Pulmonary artery endothelial cell (primary cell): Measurements from ENCODE around the gene GRAMD1B. TPM values are rescaled to one million over a fixed set of nuclear protein-coding genes. Genes with fewer than 3 reads are reported as not detected.
"Not testable (repeated sequence)": the region's sequence is repeated elsewhere in the genome, so short reads cannot be mapped to it uniquely, and the experiment has no call there.

Experiments
- DNase-seq: peaks from one replicate; pipeline ENCODE4 v3.0.0-alpha.2; 2011; ENCODE audit warnings: low read depth, low spot score
- total RNA-seq: library from RNA; depleted of rRNA; stranded (reverse); fragments of >200 nt; gene quantifications from 2 replicates; pipeline ENCODE4 v1.2.3, GENCODE V29; 2014

The GRAMD1B gene
- total RNA-seq, 1 donor from 2014 or later: 2.8 TPM

GRCh38 chr11:123630126-123630608 is 200.1 kb downstream of the GRAMD1B start:
- DNase-seq: no peak

- DNase-seq: no peak
These were observed 210.0 kb downstream of the GRAMD1B start for GRCh38 chr11:123640029-123640428.

GRCh38 chr11:123640677-123641494 is 210.8 kb downstream of the GRAMD1B start:
- DNase-seq: no peak

- no peak for DNase-seq
These were observed 211.4 kb downstream of the GRAMD1B start for GRCh38 chr11:123641495-123641840.

GRCh38 chr11:123642435-123642834 is 212.4 kb downstream of the GRAMD1B start:
- no peak for DNase-seq

- DNase-seq: no peak
These were observed 215.4 kb downstream of the GRAMD1B start for GRCh38 chr11:123645286-123645975.

GRCh38 chr11:123650901-123651300 is 220.8 kb downstream of the GRAMD1B start:
- no peak for DNase-seq

GRCh38 chr11:123652599-123652998 is 222.5 kb downstream of the GRAMD1B start:
- DNase-seq: no peak

- no peak for DNase-seq
These were observed 223.4 kb downstream of the GRAMD1B start for GRCh38 chr11:123653483-123653826.

- no peak for DNase-seq
These were observed 223.9 kb downstream of the GRAMD1B start for GRCh38 chr11:123653827-123654565.

- DNase-seq: peak; percentile 35
These were observed 224.6 kb downstream of the GRAMD1B start, which contains the start of gene SCN3B for GRCh38 chr11:123654566-123655081. Gene SCN3B, minus strand, starts transcription at chr11:123654624. Its CDS starts 823 bp downstream, at chr11:123653801.

GRCh38 chr11:123659311-123659710 is 229.2 kb downstream of the GRAMD1B start:
- DNase-seq: no peak

- DNase-seq: not testable (repeated sequence)
These were observed 229.9 kb downstream of the GRAMD1B start for GRCh38 chr11:123659965-123660364.

- DNase-seq: no peak
These were observed 235.2 kb downstream of the GRAMD1B start for GRCh38 chr11:123665306-123665705.

GRCh38 chr11:123670081-123670480 is 240.0 kb downstream of the GRAMD1B start:
- no peak for DNase-seq

GRCh38 chr11:123671534-123671933 is 241.5 kb downstream of the GRAMD1B start:
- no peak for DNase-seq

- DNase-seq: no peak
These were observed 242.5 kb downstream of the GRAMD1B start for GRCh38 chr11:123672568-123672967.

GRCh38 chr11:123674297-123674696 is 244.2 kb downstream of the GRAMD1B start:
- DNase-seq: no peak
